HL-60 (cell line): ENCODE measurements around the gene CEND1.

Source experiments
- GABPA ChIP-seq: IDR thresholded peaks from 2 replicates; pipeline ENCODE4 v1.6.1; 2012; ENCODE audit warnings: low read depth
- POLR2AphosphoS5 ChIP-seq: IDR thresholded peaks from 2 replicates; pipeline ENCODE4 v1.6.1; 2012; ENCODE audit warnings: low read depth
- REST ChIP-seq: IDR thresholded peaks from 2 replicates; pipeline ENCODE4 v1.6.1; 2012; ENCODE audit warnings: low read depth; ENCODE audit not compliant: insufficient replicate concordance
- SPI1 ChIP-seq: IDR thresholded peaks from 2 replicates; pipeline ENCODE4 v1.6.1; 2012; ENCODE audit warnings: low read depth, mild to moderate bottlenecking, borderline replicate concordance
- TF ChIP-seq, protein P1 (sequence below): IDR thresholded peaks from one replicate; pipeline ENCODE4 v1.5.1; 2011; ENCODE audit warnings: low read length, control low read depth, inconsistent platforms; ENCODE audit not compliant: insufficient read depth

DNA sequence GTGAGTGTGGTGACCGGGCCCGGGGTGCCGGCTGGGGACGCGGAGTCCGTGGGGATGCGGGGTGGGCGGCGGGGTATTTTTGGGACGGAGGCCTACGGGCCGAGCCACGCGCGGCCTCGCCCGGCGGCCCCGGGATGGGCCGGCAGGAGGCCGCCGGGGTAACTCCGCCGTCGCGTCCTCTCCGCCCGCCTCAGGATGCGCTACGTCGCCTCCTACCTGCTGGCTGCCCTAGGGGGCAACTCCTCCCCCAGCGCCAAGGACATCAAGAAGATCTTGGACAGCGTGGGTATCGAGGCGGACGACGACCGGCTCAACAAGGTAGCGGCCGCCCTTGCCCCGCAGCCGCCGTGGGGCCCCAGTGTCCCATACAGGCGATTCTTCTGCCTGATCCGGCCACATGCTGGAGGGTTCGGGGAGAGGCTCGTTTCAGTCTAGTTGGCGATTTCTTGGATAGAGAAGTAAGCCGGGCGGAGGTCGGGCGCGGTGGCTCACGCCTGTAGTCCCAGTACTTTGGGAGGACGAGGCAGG is 20.2 kb upstream of the CEND1 start:
- TF ChIP-seq POLR2AphosphoS5, result no peak
- TF ChIP-seq, protein P1, sequence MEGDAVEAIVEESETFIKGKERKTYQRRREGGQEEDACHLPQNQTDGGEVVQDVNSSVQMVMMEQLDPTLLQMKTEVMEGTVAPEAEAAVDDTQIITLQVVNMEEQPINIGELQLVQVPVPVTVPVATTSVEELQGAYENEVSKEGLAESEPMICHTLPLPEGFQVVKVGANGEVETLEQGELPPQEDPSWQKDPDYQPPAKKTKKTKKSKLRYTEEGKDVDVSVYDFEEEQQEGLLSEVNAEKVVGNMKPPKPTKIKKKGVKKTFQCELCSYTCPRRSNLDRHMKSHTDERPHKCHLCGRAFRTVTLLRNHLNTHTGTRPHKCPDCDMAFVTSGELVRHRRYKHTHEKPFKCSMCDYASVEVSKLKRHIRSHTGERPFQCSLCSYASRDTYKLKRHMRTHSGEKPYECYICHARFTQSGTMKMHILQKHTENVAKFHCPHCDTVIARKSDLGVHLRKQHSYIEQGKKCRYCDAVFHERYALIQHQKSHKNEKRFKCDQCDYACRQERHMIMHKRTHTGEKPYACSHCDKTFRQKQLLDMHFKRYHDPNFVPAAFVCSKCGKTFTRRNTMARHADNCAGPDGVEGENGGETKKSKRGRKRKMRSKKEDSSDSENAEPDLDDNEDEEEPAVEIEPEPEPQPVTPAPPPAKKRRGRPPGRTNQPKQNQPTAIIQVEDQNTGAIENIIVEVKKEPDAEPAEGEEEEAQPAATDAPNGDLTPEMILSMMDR, result no peak
- no peak for TF ChIP-seq GABPA
- TF ChIP-seq REST, result no peak
- TF ChIP-seq SPI1, result no peak
